Right lobe of liver (tissue), 6 donors: ENCODE results near the gene PIAS4. TPM values are rescaled to one million over a fixed set of nuclear protein-coding genes. Genes with fewer than 3 reads are reported as not detected.

ENCODE experiments used
- ATAC-seq, 4 donors: fragments of 200-7000 bp; cut with Tn5 transposase; one replicate each; pipeline ENCODE4 v1.9.1; 2020; ENCODE audit warnings: mild to moderate bottlenecking in 4 of 4, moderate library complexity in 4 of 4
- DNase-seq, 3 donors: peaks; one replicate each; pipeline ENCODE4 v3.0.0-alpha.2; 2020
- H3K27ac ChIP-seq, 3 donors: fragments of 200-600 bp; one replicate each; pipeline ENCODE4 v1.8.0; 2022
- H3K27me3 ChIP-seq, 2 donors: fragments of 200-600 bp; one replicate each; pipeline ENCODE4 v1.8.0; 2022
- H3K36me3 ChIP-seq, 4 donors: fragments of 200-600 bp; sonication (generic) in 1 of 4; one replicate each; pipeline versions ENCODE4 v1.5.1 to v1.8.0; 2017 to 2022; ENCODE audit warnings: control low read depth in 1 of 4
- H3K4me1 ChIP-seq, 4 donors: fragments of 200-600 bp; sonication (generic) in 1 of 4; one replicate each; pipeline versions ENCODE4 v1.5.1 to v1.8.0; 2017 to 2022; ENCODE audit warnings: control low read depth in 1 of 4
- H3K4me3 ChIP-seq, 3 donors: fragments of 200-600 bp; one replicate each; pipeline ENCODE4 v1.8.0; 2022
- H3K9me3 ChIP-seq, 4 donors: fragments of 200-600 bp; sonication (generic) in 1 of 4; one replicate each; pipeline versions ENCODE4 v1.5.1 to v1.8.0; 2017 to 2022; ENCODE audit warnings: control low read depth in 1 of 4
- POLR2A ChIP-seq: fragments of 450-650 bp; IDR thresholded peaks from one replicate; pipeline ENCODE4 v1.6.1; 2017; ENCODE audit warnings: antibody characterized with exemption, mild to moderate bottlenecking
- WGBS: methylation state at CpG from one replicate; pipeline ENCODE4 v1.1.6; 2018; ENCODE audit warnings: low coverage, low lambda C conversion rate; ENCODE audit not compliant: insufficient coverage; ENCODE audit errors: missing lambda C conversion rate; 5-methylcytosine and 5-hydroxymethylcytosine counted together
- intact Hi-C, 2 donors: fragments of 100-400 bp; cut with DNase I; formaldehyde crosslinking; loops; one replicate each; pipeline versions ENCODE4 v1.11.2 to v1.14.1; 2022
- total RNA-seq, 6 experiments: library from RNA; depleted of rRNA in 2 of 6; stranded (reverse); fragments of >200 nt in 2 of 6; fragmentation: NEBNext Ultra II Directional in 3 of 6; extraction: Animal tissue kit (Norgen Biotek cat#: 25700) in 3 of 6; gene quantifications; one replicate each; pipeline versions ENCODE4 v1.1.0 to v1.2.4, GENCODE V29; 2016 to 2023
- TF ChIP-seq, protein P1 (sequence below), 4 donors: fragments of 200-600 bp in 3 of 4; fragments of 450-650 bp in 1 of 4; IDR thresholded peaks; one replicate each; pipeline versions ENCODE4 v1.5.1 to v1.8.0; 2016 to 2022; ENCODE audit warnings: antibody characterized with exemption in 4 of 4, mild to moderate bottlenecking in 2 of 4
- donor health status: DM: no; HTN: yes; CAD: no.
- donor health status: DM: no; HTN: no; CAD: no.
- donor health status: DM: no; HTN: no; CAD: no.
- donor health status: DM: no; HTN: yes; CAD: no.
- donor health status: DM: no; HTN: yes; CAD: no.

Gene PIAS4
- total RNA-seq, 6 experiments from 2014 or later = 9.9 to 20.0 (median 14.9) TPM

DNA sequence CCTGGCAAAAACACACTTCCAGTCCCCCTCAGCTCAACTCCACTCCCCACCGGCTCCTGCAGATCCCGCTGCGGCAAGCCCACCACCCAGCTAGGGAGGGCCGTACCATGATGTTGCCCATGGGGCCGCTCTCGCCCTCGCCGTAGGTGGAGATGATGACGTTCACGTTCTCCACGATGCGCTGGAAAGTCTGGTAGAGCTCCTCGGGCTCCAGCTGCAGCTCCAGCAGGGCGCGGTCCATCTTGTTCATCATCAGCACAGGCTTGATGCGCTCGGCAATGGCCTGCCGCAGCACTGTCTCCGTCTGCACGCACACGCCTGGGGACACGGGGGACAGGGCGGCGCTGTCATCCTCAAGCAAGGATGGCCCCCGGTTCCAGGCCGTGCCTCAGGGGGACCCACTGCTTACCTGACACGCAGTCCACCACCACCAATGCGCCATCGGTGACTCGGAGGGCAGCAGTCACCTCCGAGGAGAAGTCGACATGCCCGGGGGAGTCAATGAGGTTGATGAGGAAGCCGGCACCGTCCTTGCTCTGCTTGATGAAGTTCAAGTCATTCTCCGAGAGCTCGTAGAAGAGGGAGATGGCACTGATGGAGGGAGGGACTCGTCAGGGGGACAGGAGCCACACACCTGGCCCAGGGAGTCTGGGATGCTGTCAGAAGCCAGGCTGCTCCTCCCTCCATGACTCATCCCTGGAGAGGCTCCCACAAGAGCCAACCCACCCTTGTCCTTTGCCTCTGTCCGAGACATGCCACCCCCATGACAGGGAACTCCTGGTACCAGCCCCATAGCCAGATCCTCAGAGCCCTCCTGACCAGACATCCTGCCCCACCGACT lies 24.6 kb upstream of the PIAS4 start:
- peak overlapping the region; percentile 91 to 96 (median 96) for H3K27ac ChIP-seq
- ATAC-seq (peak in 1 of 4 donors; percentile 27), DNase-seq (peak in 2 of 3 donors; percentile 49 to 59)
- H3K27me3 ChIP-seq = no peaks in the 10 kb centered on the region
- H3K4me3 ChIP-seq = peak overlapping the region in 2 of 3 donors; percentile 91 to 99
- H3K4me1 ChIP-seq = peaks cover 0 to 33% (median 18%) of the 10 kb centered on the region in 4 donors
- TF ChIP-seq POLR2A = no peak
- TF ChIP-seq, protein P1, sequence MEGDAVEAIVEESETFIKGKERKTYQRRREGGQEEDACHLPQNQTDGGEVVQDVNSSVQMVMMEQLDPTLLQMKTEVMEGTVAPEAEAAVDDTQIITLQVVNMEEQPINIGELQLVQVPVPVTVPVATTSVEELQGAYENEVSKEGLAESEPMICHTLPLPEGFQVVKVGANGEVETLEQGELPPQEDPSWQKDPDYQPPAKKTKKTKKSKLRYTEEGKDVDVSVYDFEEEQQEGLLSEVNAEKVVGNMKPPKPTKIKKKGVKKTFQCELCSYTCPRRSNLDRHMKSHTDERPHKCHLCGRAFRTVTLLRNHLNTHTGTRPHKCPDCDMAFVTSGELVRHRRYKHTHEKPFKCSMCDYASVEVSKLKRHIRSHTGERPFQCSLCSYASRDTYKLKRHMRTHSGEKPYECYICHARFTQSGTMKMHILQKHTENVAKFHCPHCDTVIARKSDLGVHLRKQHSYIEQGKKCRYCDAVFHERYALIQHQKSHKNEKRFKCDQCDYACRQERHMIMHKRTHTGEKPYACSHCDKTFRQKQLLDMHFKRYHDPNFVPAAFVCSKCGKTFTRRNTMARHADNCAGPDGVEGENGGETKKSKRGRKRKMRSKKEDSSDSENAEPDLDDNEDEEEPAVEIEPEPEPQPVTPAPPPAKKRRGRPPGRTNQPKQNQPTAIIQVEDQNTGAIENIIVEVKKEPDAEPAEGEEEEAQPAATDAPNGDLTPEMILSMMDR (IDR thresholded peaks at IDR 0.05) = no peak
- peaks cover 52 to 62% (median 56%) of the 10 kb centered on the region in 4 donors for H3K36me3 ChIP-seq
- 85% methylated on average over 10 of the region's 40 CpGs for WGBS
- H3K9me3 ChIP-seq = no peaks in the 10 kb centered on the region
- intact Hi-C loops = no loop called here

DNA sequence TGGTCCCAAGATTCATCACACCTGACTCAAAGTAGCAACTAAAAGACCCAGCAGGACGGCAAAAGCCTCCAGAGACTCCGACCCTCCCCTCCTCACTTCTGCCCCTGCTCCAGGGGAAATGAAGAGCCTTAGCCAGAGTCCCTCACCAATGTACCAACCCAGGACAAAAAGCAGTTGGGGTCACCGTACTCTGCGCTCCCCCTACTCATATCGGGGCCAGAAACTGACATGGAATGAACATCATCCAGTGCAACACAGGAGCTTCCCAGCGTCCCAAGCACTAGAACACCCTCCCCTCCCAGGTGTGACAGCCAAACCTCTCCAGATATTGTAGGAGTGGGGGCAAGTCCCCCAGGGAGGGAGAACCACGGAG lies 24.0 kb upstream of the PIAS4 start:
- 59% methylated on average over 3 of the region's 7 CpGs for WGBS
- peaks cover 0 to 33% (median 18%) of the 10 kb centered on the region in 4 donors for H3K4me1 ChIP-seq
- TF ChIP-seq, protein P1 (IDR thresholded peaks at IDR 0.05) = no peak
- no peak for TF ChIP-seq POLR2A
- H3K27ac ChIP-seq = peak overlapping the region; percentile 91 to 96 (median 96)
- H3K27me3 ChIP-seq = no peaks in the 10 kb centered on the region
- intact Hi-C loops = no loop called here
- ATAC-seq (no peak), DNase-seq (no peak)
- peaks cover 46 to 56% (median 51%) of the 10 kb centered on the region in 4 donors for H3K36me3 ChIP-seq
- H3K9me3 ChIP-seq = no peaks in the 10 kb centered on the region
- H3K4me3 ChIP-seq = peak overlapping the region; percentile 91 to 99 (median 96)

DNA sequence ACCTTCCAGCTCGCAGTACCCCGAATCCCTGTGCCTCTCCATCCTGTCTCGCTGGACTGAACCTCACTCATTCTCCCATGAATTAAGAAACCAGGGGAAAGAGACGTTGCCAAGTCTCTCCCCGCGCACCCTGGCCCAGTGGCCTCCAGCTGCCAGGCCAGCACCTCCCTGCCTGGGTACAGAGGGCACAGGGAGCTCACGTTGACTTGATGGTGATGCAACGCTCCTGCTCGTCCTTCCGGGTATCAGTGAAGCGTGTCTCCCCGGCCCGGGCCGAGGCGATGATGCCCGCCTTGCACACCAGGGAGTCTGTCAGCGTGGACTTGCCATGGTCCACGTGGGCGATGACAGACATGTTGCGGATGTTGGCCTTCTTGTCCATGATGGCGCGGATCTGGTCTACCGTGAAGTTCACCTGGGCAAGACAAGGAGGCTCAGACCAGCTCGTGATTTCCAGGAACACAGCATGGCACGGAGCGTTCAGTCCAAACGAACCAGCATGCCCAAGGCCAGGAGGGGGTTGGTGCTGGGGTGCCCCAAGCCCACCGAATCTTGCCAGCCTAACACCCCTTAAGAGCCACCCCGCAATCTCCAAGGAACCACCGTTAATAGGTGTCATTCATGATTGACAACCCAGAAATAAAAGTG lies 23.5 kb upstream of the PIAS4 start:
- peak overlapping the region; percentile 91 to 99 (median 96) for H3K4me3 ChIP-seq
- H3K9me3 ChIP-seq = no peaks in the 10 kb centered on the region
- peak; percentile 87 to 93 (median 92) for DNase-seq
- ATAC-seq = peak; percentile 59 to 78 (median 72)
- TF ChIP-seq POLR2A = peak; percentile 69
- TF ChIP-seq, protein P1 (IDR thresholded peaks at IDR 0.05) = no peak
- H3K36me3 ChIP-seq = peaks cover 45 to 50% (median 47%) of the 10 kb centered on the region in 4 donors
- intact Hi-C loops = no loop called here
- peaks cover 0 to 33% (median 18%) of the 10 kb centered on the region in 4 donors for H3K4me1 ChIP-seq
- 20% methylated on average over 2 of the region's 30 CpGs for WGBS
- H3K27me3 ChIP-seq = no peaks in the 10 kb centered on the region
- peak overlapping the region; percentile 91 to 96 (median 96) for H3K27ac ChIP-seq

DNA sequence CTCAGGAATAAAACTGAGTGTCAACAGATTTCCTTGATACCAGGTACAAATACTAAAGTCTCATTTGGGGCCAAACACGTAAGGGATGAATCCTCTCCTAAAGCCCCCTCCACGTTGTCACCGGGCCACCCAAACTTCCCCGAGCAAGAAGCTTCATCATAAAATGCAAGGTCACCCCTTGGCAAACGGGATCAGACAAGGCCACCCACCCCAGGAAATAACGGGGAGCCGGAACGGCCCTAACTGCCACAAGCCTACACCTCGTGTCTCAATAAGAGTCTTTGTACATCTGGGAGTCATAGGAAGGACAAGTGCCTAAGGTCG lies 23.0 kb upstream of the PIAS4 start:
- 0% methylated on average over 6 of the region's 10 CpGs for WGBS
- peak overlapping the region; percentile 91 to 99 (median 96) for H3K4me3 ChIP-seq
- H3K27ac ChIP-seq = peak overlapping the region; percentile 91 to 96 (median 96)
- no peaks in the 10 kb centered on the region for H3K27me3 ChIP-seq
- no peaks in the 10 kb centered on the region for H3K9me3 ChIP-seq
- TF ChIP-seq, protein P1 (IDR thresholded peaks at IDR 0.05) = no peak
- no peak for TF ChIP-seq POLR2A
- peak in 1 of 4 donors; percentile 0 for ATAC-seq
- intact Hi-C loops = no loop called here
- no peak for DNase-seq
- peaks cover 40 to 45% (median 42%) of the 10 kb centered on the region in 4 donors for H3K36me3 ChIP-seq
- peaks cover 0 to 33% (median 18%) of the 10 kb centered on the region in 4 donors for H3K4me1 ChIP-seq
